ENCODE results near the gene KLF13.

DNA sequence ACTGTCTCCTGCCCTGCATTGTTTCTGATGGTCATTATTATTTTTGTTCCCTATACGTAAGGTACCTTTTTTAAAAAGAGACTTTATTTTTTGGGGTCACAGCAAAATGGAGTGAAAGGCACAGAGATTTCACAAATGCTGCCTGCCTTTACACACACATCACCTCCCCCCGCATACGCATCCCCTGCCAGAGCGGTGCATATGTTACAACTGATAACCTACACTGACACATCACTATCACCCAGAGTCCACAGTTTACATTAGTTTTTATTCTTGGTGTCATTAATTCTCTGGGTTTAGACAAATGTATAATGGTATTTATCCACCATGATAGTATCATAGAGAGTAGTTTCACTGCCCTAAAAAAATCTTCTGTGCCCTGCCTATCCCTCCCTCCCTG, 43.6 kb upstream of the KLF13 start:
- TF ChIP-seq, protein P1, sequence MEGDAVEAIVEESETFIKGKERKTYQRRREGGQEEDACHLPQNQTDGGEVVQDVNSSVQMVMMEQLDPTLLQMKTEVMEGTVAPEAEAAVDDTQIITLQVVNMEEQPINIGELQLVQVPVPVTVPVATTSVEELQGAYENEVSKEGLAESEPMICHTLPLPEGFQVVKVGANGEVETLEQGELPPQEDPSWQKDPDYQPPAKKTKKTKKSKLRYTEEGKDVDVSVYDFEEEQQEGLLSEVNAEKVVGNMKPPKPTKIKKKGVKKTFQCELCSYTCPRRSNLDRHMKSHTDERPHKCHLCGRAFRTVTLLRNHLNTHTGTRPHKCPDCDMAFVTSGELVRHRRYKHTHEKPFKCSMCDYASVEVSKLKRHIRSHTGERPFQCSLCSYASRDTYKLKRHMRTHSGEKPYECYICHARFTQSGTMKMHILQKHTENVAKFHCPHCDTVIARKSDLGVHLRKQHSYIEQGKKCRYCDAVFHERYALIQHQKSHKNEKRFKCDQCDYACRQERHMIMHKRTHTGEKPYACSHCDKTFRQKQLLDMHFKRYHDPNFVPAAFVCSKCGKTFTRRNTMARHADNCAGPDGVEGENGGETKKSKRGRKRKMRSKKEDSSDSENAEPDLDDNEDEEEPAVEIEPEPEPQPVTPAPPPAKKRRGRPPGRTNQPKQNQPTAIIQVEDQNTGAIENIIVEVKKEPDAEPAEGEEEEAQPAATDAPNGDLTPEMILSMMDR (IDR thresholded peaks at IDR 0.05) = no peak
- TF ChIP-seq POLR2AphosphoS5 (IDR thresholded peaks at IDR 0.05; ENCODE audit: low read depth, low read length) (no peak), TCF7L2 (IDR thresholded peaks at IDR 0.05; ENCODE audit: low read depth, low read length) (no peak), SIN3A (IDR thresholded peaks at IDR 0.05; ENCODE audit: borderline replicate concordance, insufficient read depth, low read depth, low read length) (no peak)
- TF ChIP-seq, protein P2, sequence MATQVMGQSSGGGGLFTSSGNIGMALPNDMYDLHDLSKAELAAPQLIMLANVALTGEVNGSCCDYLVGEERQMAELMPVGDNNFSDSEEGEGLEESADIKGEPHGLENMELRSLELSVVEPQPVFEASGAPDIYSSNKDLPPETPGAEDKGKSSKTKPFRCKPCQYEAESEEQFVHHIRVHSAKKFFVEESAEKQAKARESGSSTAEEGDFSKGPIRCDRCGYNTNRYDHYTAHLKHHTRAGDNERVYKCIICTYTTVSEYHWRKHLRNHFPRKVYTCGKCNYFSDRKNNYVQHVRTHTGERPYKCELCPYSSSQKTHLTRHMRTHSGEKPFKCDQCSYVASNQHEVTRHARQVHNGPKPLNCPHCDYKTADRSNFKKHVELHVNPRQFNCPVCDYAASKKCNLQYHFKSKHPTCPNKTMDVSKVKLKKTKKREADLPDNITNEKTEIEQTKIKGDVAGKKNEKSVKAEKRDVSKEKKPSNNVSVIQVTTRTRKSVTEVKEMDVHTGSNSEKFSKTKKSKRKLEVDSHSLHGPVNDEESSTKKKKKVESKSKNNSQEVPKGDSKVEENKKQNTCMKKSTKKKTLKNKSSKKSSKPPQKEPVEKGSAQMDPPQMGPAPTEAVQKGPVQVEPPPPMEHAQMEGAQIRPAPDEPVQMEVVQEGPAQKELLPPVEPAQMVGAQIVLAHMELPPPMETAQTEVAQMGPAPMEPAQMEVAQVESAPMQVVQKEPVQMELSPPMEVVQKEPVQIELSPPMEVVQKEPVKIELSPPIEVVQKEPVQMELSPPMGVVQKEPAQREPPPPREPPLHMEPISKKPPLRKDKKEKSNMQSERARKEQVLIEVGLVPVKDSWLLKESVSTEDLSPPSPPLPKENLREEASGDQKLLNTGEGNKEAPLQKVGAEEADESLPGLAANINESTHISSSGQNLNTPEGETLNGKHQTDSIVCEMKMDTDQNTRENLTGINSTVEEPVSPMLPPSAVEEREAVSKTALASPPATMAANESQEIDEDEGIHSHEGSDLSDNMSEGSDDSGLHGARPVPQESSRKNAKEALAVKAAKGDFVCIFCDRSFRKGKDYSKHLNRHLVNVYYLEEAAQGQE (IDR thresholded peaks at IDR 0.05; ENCODE audit: insufficient read depth in 1 of 2, low read depth in 2 of 2, low read length in 1 of 2) = no peak
